ENCODE results near the gene NLGN4X. TPM values are rescaled to one million over a fixed set of nuclear protein-coding genes. Genes with fewer than 3 reads are reported as not detected.

NLGN4X gene
- total RNA-seq, 1 donor = 0.86 TPM

- H3K4me3 ChIP-seq (ENCODE audit: low read depth, low read length) = no peak overlapping the region
- no peak for TF ChIP-seq CTCF (IDR thresholded peaks at IDR 0.05; ENCODE audit: insufficient read depth, low read depth, low read length)
- no peak for DNase-seq (ENCODE audit: low read depth)
Measured at GRCh38 chrX:6227453-6227835, 1.2 kb downstream of the NLGN4X start.

DNA sequence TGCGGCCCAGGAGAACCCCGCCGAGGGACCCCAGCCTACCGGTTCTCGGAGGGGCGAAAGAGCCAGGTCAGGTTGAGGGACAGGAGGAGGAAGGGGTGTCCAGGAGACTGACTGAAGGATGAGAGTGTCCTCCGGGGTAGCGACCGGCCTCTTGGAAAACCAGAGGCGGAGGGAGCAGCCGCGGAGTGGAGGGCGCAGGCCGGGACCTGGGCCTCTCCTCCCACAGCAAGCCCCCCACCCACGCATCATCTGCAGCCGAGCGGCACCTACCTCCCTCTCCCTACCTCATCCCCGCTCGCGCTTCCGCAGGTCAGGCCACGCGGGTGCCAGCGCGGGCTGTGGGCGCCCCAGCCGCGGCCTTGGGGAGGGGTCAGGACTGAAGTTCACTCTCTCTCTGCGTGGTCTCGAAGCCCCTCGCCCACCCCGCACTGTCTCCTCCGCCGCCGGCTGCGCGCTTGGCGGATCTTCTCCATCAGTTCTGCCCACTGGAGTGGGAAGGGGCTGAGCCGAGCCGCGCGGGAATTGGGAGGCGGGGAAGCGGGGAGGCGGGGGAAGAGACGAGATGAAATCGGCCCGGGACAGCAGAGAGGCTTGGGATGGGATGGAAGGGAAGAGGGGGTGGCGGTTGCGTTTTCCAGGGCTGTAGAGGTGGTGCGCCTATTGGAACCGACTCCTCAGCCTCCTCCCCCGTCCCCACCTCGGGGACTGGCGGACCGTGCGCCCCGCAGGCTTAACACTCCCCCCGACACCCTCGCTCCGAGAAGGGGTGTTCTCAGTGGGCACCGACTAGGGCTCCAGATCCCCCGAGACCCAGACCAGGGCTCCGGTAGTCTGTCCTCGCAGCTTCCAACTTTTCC lies 1.8 kb downstream of the NLGN4X start:
- no peak overlapping the region for H3K4me3 ChIP-seq (ENCODE audit: low read depth, low read length)
- no peak for DNase-seq (ENCODE audit: low read depth)
- no peak for TF ChIP-seq CTCF (IDR thresholded peaks at IDR 0.05; ENCODE audit: insufficient read depth, low read depth, low read length)

DNA sequence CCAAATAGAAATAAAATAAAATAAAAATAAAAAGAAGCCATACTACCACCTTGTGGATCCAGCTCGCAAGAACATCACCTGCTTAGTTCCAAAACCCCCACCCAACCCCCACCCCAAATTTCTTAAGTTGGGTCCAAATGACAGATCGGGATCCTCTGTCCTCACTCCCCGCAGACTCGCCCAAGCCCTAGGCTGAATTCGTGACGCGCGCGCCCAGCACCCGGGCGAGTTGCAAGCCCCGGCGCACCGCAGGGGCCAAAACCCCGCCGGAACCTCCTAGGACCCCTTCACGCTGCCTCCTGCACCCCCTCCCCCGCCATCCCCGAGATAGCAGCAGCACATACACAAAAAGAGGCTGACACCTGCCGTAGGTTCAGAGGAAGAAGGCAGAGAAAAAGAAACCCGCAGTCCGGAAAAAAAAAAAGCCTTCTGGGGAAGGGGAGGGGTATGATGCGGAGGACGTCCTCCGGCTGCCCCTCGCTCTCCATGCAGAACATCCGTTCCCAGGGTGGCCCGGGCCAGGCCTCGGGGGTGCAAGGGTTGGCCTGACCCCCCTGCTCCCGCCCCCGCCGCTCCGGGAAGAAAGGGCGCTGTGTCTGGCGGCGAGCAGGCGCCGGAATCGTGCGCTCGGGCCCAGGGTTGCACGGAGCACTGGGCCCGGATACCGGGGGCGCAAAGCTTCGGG lies 2.6 kb downstream of the NLGN4X start:
- peak overlapping the region; percentile 37 for H3K4me3 ChIP-seq (ENCODE audit: low read depth, low read length)
- DNase-seq (ENCODE audit: low read depth) = no peak
- TF ChIP-seq CTCF (IDR thresholded peaks at IDR 0.05; ENCODE audit: insufficient read depth, low read depth, low read length) = no peak

GRCh38 chrX:6225288-6225910 lies 3.3 kb downstream of the NLGN4X start:
- no peak for TF ChIP-seq CTCF (IDR thresholded peaks at IDR 0.05; ENCODE audit: insufficient read depth, low read depth, low read length)
- DNase-seq (ENCODE audit: low read depth) = no peak
- no peak overlapping the region for H3K4me3 ChIP-seq (ENCODE audit: low read depth, low read length)

DNA sequence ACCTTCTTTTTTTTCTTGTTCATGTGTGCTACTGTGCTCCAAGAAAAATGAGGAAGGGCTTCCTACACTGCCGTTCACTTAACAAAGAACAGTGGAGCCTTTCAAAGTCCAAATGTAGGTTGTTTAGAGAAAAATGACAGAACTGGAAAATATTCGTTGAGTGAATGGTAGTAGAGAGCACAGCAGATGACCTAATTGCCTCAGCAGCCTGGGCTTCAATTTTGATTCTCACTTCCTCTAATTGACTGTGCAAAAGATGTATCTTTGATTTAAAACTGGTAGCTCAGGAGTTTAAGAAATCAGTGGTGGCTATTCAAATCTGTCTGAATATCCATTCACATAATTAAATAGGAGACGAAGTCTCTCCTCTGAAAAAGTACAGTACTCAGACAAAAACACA lies 5.2 kb downstream of the NLGN4X start:
- TF ChIP-seq CTCF (IDR thresholded peaks at IDR 0.05; ENCODE audit: insufficient read depth, low read depth, low read length) = no peak
- no peak for DNase-seq (ENCODE audit: low read depth)
- H3K4me3 ChIP-seq (ENCODE audit: low read depth, low read length) = no peak overlapping the region

DNA sequence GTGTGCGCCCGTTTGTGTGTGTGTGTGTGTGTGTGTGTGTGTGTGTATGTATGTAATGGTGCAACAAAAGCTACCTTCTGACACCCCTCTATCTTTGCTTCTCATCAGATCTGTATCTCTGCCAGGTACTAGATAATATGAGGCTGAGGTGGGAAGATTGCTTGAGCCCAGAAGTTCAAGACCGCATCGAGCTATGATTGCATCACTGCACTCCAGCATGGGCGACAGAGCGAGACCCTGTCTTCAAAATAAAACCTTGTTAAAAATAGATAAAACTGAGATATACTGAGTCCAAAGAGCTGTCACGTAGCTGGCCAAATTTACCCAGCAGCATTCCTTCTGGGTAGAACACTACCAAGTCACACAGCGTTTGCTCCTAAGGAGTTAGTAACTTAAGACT lies 18.4 kb downstream of the NLGN4X start:
- TF ChIP-seq CTCF (IDR thresholded peaks at IDR 0.05; ENCODE audit: insufficient read depth, low read depth, low read length) = no peak
- no peak overlapping the region for H3K4me3 ChIP-seq (ENCODE audit: low read depth, low read length)
- DNase-seq (ENCODE audit: low read depth) = no peak

All from fibroblast of villous mesenchyme (primary cell).